ENCODE results near the gene RARRES2.

GRCh38 chr7:150363370-150363769 is 21.9 kb upstream of the RARRES2 start:
- TF ChIP-seq CTCF (optimal IDR thresholded peaks at IDR 0.05 in 1 of 3, IDR thresholded peaks at IDR 0.05 in 1 of 3, conservative IDR thresholded peaks at IDR 0.05 in 1 of 3; ENCODE audit: extremely low read depth in 1 of 3, insufficient read depth in 2 of 3, low read length in 3 of 3) (no peak), EZH2 (IDR thresholded peaks at IDR 0.05; ENCODE audit: low read length) (no peak)
